Measurements from ENCODE around the gene ABLIM3. TPM values are rescaled to one million over a fixed set of nuclear protein-coding genes. Genes with fewer than 3 reads are reported as not detected.

Gene ABLIM3
- total and polyA plus RNA-seq, 10 of the 15 experiments (the other 5 are each of a cell fraction or from before 2014, with no cell fraction given): 0.03 TPM; not detected in 9

GRCh38 chr5:149161850-149162249, 20.6 kb downstream of the ABLIM3 start:
- in situ Hi-C loops (cut with MboI): no loop called here
- ChIA-PET SMC1A (ENCODE audit: uncharacterized antibody, unreplicated experiment) (no interaction called here), CTCF (no interaction called here), RAD21 (ENCODE audit: unreplicated experiment) (no interaction called here), POLR2A (no interaction called here)
- Histone ChIP-seq H3K9ac (ENCODE audit: control insufficient read depth, insufficient read depth, low read length) (no peak overlapping the region), H2AFZ (ENCODE audit: control insufficient read depth, low read depth, low read length) (no peak overlapping the region), H3K4me2 (ENCODE audit: control insufficient read depth, insufficient read depth) (no peak overlapping the region), H3K4me3 (no peak overlapping the region), H3K79me2 (ENCODE audit: control insufficient read depth, insufficient read depth, low read length) (no peaks in the 10 kb centered on the region), H3K27ac (ENCODE audit: control insufficient read depth, insufficient read depth) (no peak overlapping the region), H3K4me1 (ENCODE audit: control insufficient read depth, insufficient read depth, low read length) (peaks cover 6% of the 10 kb centered on the region), H3K9me3 (replicated peaks; ENCODE audit: control insufficient read depth, insufficient read depth, low read length) (no peaks in the 10 kb centered on the region), H3K27me3 (replicated peaks in 1 of 2; ENCODE audit: control insufficient read depth in 2 of 2, insufficient read depth in 2 of 2, low read length in 1 of 2) (no peaks in the 10 kb centered on the region; a peak in 2 of 4 replicates), H3K36me3 (ENCODE audit: control insufficient read depth in 2 of 2, insufficient read depth in 2 of 2, low read length in 1 of 2) (no peaks in the 10 kb centered on the region), H4K20me1 (ENCODE audit: control insufficient read depth, insufficient read depth) (no peaks in the 10 kb centered on the region)
- ATAC-seq (no peak), DNase-seq (ENCODE audit: low read depth, low spot score) (no peak), FAIRE-seq (no peak)
- no peak for TF ChIP-seq ATF2 (IDR thresholded peaks at IDR 0.05; ENCODE audit: low read length)
- no peak for TF ChIP-seq CREM (IDR thresholded peaks at IDR 0.05; ENCODE audit: low read depth)
- TF ChIP-seq KLF5 (IDR thresholded peaks at IDR 0.05; ENCODE audit: partially characterized antibody): no peak
- TF ChIP-seq WRNIP1 (IDR thresholded peaks at IDR 0.05; ENCODE audit: borderline replicate concordance, low read depth, low read length): no peak
- no peak for TF ChIP-seq CHD1 (IDR thresholded peaks at IDR 0.05; ENCODE audit: low read depth, low read length)
- no peak for TF ChIP-seq CBFB (IDR thresholded peaks at IDR 0.05; ENCODE audit: low read depth)
- no peak for TF ChIP-seq ZNF24 (IDR thresholded peaks at IDR 0.05)
- TF ChIP-seq USF2 (IDR thresholded peaks at IDR 0.05; ENCODE audit: borderline replicate concordance, low read depth, low read length): no peak
- no peak for TF ChIP-seq ASH2L (IDR thresholded peaks at IDR 0.05; ENCODE audit: borderline replicate concordance, low read depth)
- TF ChIP-seq RELA (IDR thresholded peaks at IDR 0.05; ENCODE audit: borderline replicate concordance, partially characterized antibody): no peak
- no peak for TF ChIP-seq MXI1 (IDR thresholded peaks at IDR 0.05; ENCODE audit: low read depth, low read length)
- TF ChIP-seq, protein P1, sequence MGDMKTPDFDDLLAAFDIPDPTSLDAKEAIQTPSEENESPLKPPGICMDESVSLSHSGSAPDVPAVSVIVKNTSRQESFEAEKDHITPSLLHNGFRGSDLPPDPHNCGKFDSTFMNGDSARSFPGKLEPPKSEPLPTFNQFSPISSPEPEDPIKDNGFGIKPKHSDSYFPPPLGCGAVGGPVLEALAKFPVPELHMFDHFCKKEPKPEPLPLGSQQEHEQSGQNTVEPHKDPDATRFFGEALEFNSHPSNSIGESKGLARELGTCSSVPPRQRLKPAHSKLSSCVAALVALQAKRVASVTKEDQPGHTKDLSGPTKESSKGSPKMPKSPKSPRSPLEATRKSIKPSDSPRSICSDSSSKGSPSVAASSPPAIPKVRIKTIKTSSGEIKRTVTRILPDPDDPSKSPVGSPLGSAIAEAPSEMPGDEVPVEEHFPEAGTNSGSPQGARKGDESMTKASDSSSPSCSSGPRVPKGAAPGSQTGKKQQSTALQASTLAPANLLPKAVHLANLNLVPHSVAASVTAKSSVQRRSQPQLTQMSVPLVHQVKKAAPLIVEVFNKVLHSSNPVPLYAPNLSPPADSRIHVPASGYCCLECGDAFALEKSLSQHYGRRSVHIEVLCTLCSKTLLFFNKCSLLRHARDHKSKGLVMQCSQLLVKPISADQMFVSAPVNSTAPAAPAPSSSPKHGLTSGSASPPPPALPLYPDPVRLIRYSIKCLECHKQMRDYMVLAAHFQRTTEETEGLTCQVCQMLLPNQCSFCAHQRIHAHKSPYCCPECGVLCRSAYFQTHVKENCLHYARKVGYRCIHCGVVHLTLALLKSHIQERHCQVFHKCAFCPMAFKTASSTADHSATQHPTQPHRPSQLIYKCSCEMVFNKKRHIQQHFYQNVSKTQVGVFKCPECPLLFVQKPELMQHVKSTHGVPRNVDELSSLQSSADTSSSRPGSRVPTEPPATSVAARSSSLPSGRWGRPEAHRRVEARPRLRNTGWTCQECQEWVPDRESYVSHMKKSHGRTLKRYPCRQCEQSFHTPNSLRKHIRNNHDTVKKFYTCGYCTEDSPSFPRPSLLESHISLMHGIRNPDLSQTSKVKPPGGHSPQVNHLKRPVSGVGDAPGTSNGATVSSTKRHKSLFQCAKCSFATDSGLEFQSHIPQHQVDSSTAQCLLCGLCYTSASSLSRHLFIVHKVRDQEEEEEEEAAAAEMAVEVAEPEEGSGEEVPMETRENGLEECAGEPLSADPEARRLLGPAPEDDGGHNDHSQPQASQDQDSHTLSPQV (IDR thresholded peaks at IDR 0.05): no peak
- BruUV-seq (replicated peaks): no TSS peak
- WGBS (ENCODE audit: insufficient coverage, insufficient replicate concordance, low lambda C conversion rate, missing lambda C conversion rate): 69% methylated on average over 5 of the region's 5 CpGs
- intact Hi-C loops (cut with micrococcal nuclease; ENCODE audit: unreplicated experiment): no loop called here
